ENCODE results near the gene ITGB1.

The ITGB1 gene

GRCh38 chr10:32955299-32955772, 2.7 kb downstream of the ITGB1 start:
- no peak for DNase-seq

- DNase-seq = no peak
Observed at GRCh38 chr10:32954545-32955298, 3.3 kb downstream of the ITGB1 start.

GRCh38 chr10:32954080-32954479, 4.0 kb downstream of the ITGB1 start:
- no peak for DNase-seq

GRCh38 chr10:32953277-32953927, 4.6 kb downstream of the ITGB1 start:
- no peak for DNase-seq

GRCh38 chr10:32952541-32953276, 5.3 kb downstream of the ITGB1 start:
- no peak for DNase-seq

- DNase-seq = no peak
Observed at GRCh38 chr10:32952094-32952493, 5.9 kb downstream of the ITGB1 start.

GRCh38 chr10:32951111-32951510, 6.9 kb downstream of the ITGB1 start:
- DNase-seq = no peak

GRCh38 chr10:32950591-32951108, 7.4 kb downstream of the ITGB1 start:
- no peak for DNase-seq

- DNase-seq = no peak
Observed at GRCh38 chr10:32949221-32949678, 8.8 kb downstream of the ITGB1 start.

- DNase-seq = no peak
Observed at GRCh38 chr10:32948451-32948850, 9.6 kb downstream of the ITGB1 start.

- DNase-seq = no peak
Observed at GRCh38 chr10:32947586-32947985, 10.4 kb downstream of the ITGB1 start.

- DNase-seq = no peak
Observed at GRCh38 chr10:32946108-32946507, 11.9 kb downstream of the ITGB1 start.

- DNase-seq = no peak
Observed at GRCh38 chr10:32943854-32944661, 14.0 kb downstream of the ITGB1 start.

GRCh38 chr10:32943395-32943794, 14.6 kb downstream of the ITGB1 start:
- no peak for DNase-seq

GRCh38 chr10:32942081-32942480, 15.9 kb downstream of the ITGB1 start:
- DNase-seq = no peak

- no peak for DNase-seq
Observed at GRCh38 chr10:32941357-32941756, 16.7 kb downstream of the ITGB1 start.

- DNase-seq = no peak
Observed at GRCh38 chr10:32940321-32941301, 17.4 kb downstream of the ITGB1 start.

GRCh38 chr10:32939296-32940111, 18.5 kb downstream of the ITGB1 start:
- no peak for DNase-seq

- no peak for DNase-seq
Observed at GRCh38 chr10:32938554-32939061, 19.4 kb downstream of the ITGB1 start.

- no peak for DNase-seq
Observed at GRCh38 chr10:32937911-32938424, 20.1 kb downstream of the ITGB1 start.
